OCI-LY1 (cell line): Measurements from ENCODE around the gene DNLZ.

Experiments used
- H2AFZ ChIP-seq: fragments of 200-600 bp; sonication (generic), shearing (Covaris generic); 2 replicates; pipeline ENCODE4 v1.6.0; 2014; ENCODE audit warnings: antibody characterized with exemption, mild to moderate bottlenecking, low read length
- H3F3A ChIP-seq: fragments of 200-600 bp; sonication (generic), shearing (Covaris generic); 2 replicates; pipeline ENCODE4 v1.6.0; 2014; ENCODE audit warnings: mild to moderate bottlenecking, antibody characterized with exemption, low read length, moderate library complexity; ENCODE audit not compliant: insufficient read depth
- H3K27ac ChIP-seq: fragments of 200-600 bp; sonication (generic); 2 replicates; pipeline ENCODE4 v1.5.1; 2014; ENCODE audit warnings: low read length, mixed run types, mild to moderate bottlenecking, low read depth; ENCODE audit not compliant: poor library complexity, severe bottlenecking
- H3K27me3 ChIP-seq: fragments of 200-600 bp; sonication (generic); 2 replicates; pipeline ENCODE4 v1.6.0; 2014; ENCODE audit warnings: antibody characterized with exemption, mild to moderate bottlenecking, low read length, moderate library complexity; ENCODE audit not compliant: insufficient read depth
- H3K36me3 ChIP-seq: fragments of 200-600 bp; sonication (generic); 2 replicates; pipeline ENCODE4 v1.6.1; 2014; ENCODE audit warnings: mild to moderate bottlenecking, antibody characterized with exemption, low read length, moderate library complexity, mixed read lengths; ENCODE audit not compliant: insufficient read depth
- H3K4me1 ChIP-seq: fragments of 200-600 bp; sonication (generic); 2 replicates; pipeline ENCODE4 v1.5.1; 2014; ENCODE audit warnings: mild to moderate bottlenecking, low read length, moderate library complexity; ENCODE audit not compliant: insufficient read depth, severe bottlenecking
- H3K4me2 ChIP-seq: fragments of 200-600 bp; sonication (generic), shearing (Covaris generic); 2 replicates; pipeline ENCODE4 v1.6.1; 2014; ENCODE audit warnings: low read length
- H3K4me3 ChIP-seq: fragments of 200-600 bp; sonication (generic); 2 replicates; pipeline ENCODE4 v1.5.1; 2014; ENCODE audit warnings: low read length, low read depth, mild to moderate bottlenecking, mixed read lengths; ENCODE audit not compliant: poor library complexity, severe bottlenecking
- H3K79me2 ChIP-seq: fragments of 200-600 bp; shearing (Covaris generic); 2 replicates; pipeline ENCODE4 v1.6.1; 2016; ENCODE audit warnings: mixed run types, low read length, mixed read lengths; ENCODE audit not compliant: insufficient read depth
- H3K9ac ChIP-seq: fragments of 200-600 bp; sonication (generic), shearing (Covaris generic); 2 replicates; pipeline ENCODE4 v1.6.1; 2014; ENCODE audit warnings: mild to moderate bottlenecking, low read length, mixed read lengths
- H3K9me2 ChIP-seq: fragments of 200-600 bp; sonication (generic), shearing (Covaris generic); 2 replicates; pipeline ENCODE4 v1.6.1; 2014; ENCODE audit warnings: low read depth, mild to moderate bottlenecking, low read length, mixed read lengths
- H3K9me3 ChIP-seq: fragments of 200-600 bp; shearing (Covaris generic); 2 replicates; pipeline ENCODE4 v1.6.1; 2014; ENCODE audit warnings: low read length, mixed read lengths
- H4K20me1 ChIP-seq: fragments of 200-600 bp; sonication (generic), shearing (Covaris generic); 2 replicates; pipeline ENCODE4 v1.6.0; 2016; ENCODE audit warnings: mild to moderate bottlenecking, low read length; ENCODE audit not compliant: insufficient read depth
- CTCF ChIP-seq: fragments of 200-600 bp; sonication (generic), shearing (Covaris generic); IDR thresholded peaks from 2 replicates; pipeline ENCODE4 v1.5.1; 2017; ENCODE audit warnings: mild to moderate bottlenecking, antibody characterized with exemption, low read length, moderate library complexity, mixed read lengths
- EZH2 ChIP-seq: fragments of 200-600 bp; sonication (generic), shearing (Covaris generic); IDR thresholded peaks from 2 replicates; pipeline ENCODE4 v1.8.0; 2017; ENCODE audit warnings: borderline replicate concordance, mixed run types, mild to moderate bottlenecking, antibody characterized with exemption, low read length, moderate library complexity, mixed read lengths

The DNLZ gene

DNA sequence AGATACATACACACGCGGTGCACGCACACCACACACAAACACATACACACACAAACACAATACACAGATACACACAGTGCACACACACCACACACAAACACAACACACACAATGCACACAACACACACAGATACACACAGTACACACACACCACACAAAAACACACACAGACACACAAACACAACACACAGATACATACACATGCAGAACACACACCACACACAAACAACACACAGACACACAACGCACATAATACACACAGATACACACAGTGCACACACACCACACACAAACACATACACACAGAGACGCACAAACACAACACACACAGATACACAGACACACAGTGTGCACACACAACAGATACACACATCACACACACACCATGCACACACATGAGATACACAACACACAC is 53.7 kb downstream of the DNLZ start:
- no peak for TF ChIP-seq EZH2
- no peak for TF ChIP-seq CTCF
- H3K4me3 ChIP-seq: no peak overlapping the region

More for the DNA sequence above, 53.7 kb downstream of the DNLZ start:
- H3K36me3 ChIP-seq: peaks cover 4% of the 10 kb centered on the region; the same call in 1 of the 2 replicates
- no peak overlapping the region for H3K27ac ChIP-seq
- H3F3A ChIP-seq: no peaks in the 10 kb centered on the region
- H4K20me1 ChIP-seq: no peaks in the 10 kb centered on the region
- no peaks in the 10 kb centered on the region for H3K9me2 ChIP-seq
- no peak overlapping the region for H3K4me2 ChIP-seq
- peaks cover 10% of the 10 kb centered on the region; the same call in 1 of the 2 replicates for H3K27me3 ChIP-seq
- H3K79me2 ChIP-seq: no peaks in the 10 kb centered on the region
- H2AFZ ChIP-seq: no peak overlapping the region
- peaks cover 4% of the 10 kb centered on the region for H3K9me3 ChIP-seq
- no peaks in the 10 kb centered on the region for H3K4me1 ChIP-seq
- no peak overlapping the region for H3K9ac ChIP-seq
